GM18951 (cell line): ENCODE measurements around the gene MATN3.

Source experiments
- POLR2A ChIP-seq: IDR thresholded peaks from 4 replicates; pipeline ENCODE4 v1.6.1; 2011; ENCODE audit warnings: mild to moderate bottlenecking; ENCODE audit not compliant: insufficient read length, insufficient read depth; ENCODE audit errors: extremely low read depth
- in situ Hi-C: fragments of 300-500 bp; cut with MboI; formaldehyde crosslinking; loops from one replicate; pipeline ENCODE4 v1.12.0; 2022; ENCODE audit warnings: low sequenced_read_pairs, mixed read lengths, inconsistent platforms; ENCODE audit not compliant: unreplicated experiment

MATN3 gene

DNA sequence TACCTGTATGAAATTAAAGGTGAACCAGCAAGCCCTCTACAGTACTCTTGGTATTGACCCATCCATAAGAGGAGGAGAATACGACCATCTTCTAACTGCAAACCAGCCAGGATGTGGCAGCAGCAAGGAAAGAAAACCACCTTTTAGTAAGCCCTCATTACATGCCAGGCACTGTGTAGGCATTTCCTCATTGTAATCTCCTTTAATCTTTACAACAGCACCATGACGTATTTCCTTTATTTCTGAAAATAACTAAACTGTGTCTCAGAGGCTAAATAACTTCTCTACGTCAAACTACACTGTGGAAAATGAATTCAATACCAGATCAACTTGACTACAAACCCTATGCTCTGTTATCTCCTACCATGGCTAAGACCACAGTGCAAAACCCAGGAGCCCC, 40.8 kb downstream of the MATN3 start:
- TF ChIP-seq POLR2A = no peak

DNA sequence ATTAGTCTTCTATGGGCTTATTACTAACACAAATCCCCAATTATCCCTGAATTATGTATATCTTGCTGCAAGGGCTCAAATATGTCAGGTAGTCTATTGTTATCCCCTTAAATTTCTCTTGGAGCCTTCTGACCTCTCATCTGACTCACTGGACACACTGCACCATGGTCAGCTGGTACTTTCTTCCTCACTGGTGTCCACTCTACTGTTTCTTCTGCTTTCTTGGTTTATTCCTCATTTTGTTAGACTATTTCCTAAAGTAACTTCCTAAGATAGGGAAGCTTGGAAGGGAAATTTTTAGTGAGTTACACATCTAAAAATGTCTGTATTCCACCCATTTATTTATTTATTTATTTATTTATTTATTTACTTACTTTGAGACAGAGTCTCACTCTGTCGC, 49.1 kb downstream of the MATN3 start:
- in situ Hi-C loops = no loop called here
- TF ChIP-seq POLR2A = no peak

More for the DNA sequence above, 40.8 kb downstream of the MATN3 start:
- in situ Hi-C loops = no loop called here

DNA sequence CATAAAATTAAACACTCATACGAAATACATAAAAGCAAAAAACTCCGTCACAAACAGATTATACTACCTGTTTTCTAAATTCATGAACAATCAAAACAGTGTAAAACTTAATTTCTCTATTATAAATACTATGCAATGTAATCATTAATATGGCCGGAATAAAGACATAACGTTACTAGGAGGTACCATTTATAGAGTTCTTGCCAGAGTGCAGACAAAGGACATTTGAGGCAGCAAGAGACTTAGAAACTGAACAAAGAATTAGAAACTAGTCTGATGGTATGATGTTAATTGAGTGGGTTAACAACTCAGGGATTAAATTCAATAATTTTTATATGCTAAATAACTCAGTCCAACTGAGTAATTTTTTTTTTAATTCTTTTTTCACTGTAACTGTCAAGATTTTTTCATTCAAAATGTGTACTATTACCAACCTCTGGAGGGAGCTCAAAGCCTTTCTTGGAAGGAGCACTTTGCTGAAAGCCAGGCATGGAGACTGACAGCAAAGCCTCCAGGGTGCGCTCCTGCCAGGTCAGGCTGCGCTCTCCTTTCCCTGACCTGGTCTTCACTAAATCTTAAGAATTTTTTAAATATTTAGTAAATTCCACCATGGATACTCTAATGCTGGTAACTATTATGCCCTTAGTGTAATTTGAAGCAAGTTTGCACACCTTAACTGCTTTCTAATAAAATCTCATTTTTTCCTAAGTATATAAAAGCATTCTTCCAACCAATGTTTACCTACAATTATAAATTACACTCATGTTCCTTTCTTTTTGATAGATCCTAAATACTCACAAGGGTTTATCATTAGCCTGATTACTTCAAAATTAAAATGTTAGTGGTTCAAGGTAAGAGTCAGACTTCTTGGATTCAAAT, 56.7 kb downstream of the MATN3 start:
- in situ Hi-C loops = no loop called here
- TF ChIP-seq POLR2A = no peak

DNA sequence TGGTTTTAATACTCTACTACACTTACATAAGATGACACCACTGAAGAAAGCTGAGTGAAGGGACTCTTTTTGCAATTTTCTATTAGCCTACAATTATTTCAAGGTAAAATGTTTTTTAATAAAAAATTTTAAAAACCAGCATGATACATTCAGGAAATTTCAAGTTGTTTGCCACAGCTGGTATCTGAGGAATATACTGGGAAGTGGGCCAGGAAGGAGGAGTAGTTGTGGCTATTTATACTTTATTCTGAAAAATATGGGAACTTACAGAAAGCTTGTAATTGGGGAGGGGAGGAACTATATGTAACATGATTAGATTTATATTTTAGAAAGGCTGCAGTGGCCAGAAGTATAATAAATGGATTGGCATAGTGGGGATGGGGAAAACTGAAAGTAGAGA, 63.4 kb downstream of the MATN3 start:
- TF ChIP-seq POLR2A = no peak
- in situ Hi-C loops = loop anchor here (10.0 kb wide), 1 partner anchor 146 kb away; no protein-coding TSS in a partner anchor

DNA sequence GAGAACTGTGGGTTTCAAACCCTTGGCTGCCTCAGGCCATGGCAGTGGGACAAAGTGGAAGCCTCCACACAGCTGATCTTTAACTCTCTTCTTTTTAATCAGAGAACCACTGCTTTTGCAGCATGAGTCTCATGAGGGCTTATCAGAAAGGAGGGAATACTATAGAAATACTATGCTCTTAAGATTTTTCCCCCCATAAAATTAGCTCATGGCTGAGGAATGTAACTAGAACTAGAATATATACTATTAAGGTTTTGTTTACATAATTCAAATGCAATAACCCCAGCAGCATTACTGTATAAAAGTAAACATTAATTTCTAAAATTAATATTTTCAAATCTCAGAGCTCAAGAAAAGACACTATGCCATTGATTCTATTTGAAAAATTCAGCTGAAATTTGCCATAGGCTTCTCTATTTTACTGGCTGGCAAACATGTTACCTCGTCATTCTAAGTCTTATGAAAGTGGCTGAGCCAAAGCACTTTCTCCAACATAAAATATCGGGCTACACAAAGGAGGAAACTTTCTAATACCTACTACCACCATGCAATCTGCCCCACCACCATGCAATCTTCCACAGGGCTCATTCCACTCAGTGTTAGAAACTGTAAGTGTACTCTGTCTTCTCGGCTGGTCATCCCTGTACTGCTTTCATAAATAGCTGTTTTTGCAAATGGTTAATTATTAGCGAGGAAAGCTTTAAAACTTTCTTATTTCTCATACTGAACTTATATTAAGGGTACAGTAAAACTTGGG, 65.1 kb downstream of the MATN3 start:
- TF ChIP-seq POLR2A = no peak
- in situ Hi-C loops = loop anchor here (10.0 kb wide), 1 partner anchor 147 kb away; no protein-coding TSS in a partner anchor

DNA sequence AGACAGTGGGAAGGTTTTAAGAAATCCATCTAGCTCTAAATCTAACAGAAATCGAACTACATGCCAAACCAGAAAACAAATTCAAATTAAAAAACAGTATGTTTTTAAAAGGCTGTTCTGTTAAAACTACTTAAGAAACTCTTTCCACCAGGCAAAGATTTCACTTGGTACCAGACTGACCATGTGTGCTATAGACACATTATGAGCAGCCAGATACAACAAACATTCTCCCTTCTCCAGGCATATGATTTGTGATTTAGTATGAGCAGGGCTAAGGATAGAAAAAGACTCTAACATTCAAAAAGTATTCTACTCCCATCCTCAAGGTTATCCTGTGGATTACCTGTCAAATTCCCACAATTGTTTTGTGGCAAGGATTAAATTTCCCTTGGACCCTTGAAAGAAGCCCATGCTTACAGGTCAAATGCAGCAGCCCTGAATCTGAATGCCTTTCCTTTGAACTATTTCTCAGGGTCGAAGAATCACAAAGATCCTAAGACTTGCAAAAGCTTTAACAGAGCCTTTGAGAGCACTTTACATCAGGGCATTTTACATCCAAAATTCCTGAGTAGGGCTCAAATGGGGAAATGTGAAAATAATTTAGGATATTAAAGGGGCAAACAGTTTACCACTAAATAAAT, 68.1 kb downstream of the MATN3 start:
- no peak for TF ChIP-seq POLR2A
- in situ Hi-C loops = loop anchor here (10.0 kb wide), 1 partner anchor 150 kb away; no protein-coding TSS in a partner anchor

DNA sequence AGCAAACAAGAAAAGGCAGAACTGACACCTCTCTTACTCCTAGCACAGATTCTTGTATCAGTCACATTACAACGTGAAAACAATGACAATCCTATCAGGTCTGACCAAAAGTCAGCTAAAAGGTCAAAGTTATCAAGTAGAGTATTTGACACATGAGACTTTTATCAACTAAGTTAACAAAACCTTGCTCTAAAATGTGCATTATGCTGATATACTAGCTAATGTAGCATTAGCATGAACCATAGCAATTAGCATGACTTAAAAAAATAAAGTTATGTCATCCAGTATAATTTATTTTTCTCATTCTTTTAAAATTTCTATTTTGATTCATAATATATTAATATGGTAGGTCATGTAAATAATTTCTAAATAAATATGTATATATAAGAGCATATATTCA, 69.3 kb downstream of the MATN3 start:
- TF ChIP-seq POLR2A = no peak
- in situ Hi-C loops = loop anchor here (10.0 kb wide), 1 partner anchor 152 kb away; no protein-coding TSS in a partner anchor

DNA sequence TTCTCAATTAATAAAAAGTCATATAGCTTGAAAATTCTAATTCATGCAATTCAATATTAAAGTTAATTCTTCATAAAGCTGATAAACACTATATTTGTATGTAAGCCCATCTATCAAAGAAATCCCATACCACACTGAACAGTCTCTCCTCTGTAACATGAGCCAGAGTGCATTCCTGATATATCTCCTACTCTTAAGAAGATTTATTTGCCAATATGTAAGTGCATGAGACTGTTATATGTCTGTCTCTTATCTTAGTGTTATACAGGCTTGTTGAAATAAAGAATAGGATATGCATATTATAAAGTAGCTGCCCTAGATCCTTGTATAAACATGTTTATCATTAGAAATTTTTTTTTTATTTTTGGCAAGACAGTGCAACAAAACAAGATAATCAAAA, 70.3 kb downstream of the MATN3 start:
- TF ChIP-seq POLR2A = no peak
- in situ Hi-C loops = loop anchor here (10.0 kb wide), 1 partner anchor 153 kb away; no protein-coding TSS in a partner anchor
